Left lung (tissue), 10 donors: ENCODE results near the gene YAP1. TPM values are rescaled to one million over a fixed set of nuclear protein-coding genes. Genes with fewer than 3 reads are reported as not detected.
"Not testable (repeated sequence)": the region's sequence is repeated elsewhere in the genome, so short reads cannot be mapped to it uniquely, and the experiment has no call there.

Source experiments
- ATAC-seq: fragments of 200-7000 bp; cut with Tn5 transposase; one replicate; pipeline ENCODE4 v1.9.1; 2020; ENCODE audit warnings: moderate library complexity
- DNase-seq, 4 donors: peaks; one replicate each; pipeline ENCODE4 v3.0.0-alpha.2; 2013 to 2020
- H3K27ac ChIP-seq, 2 donors: fragments of 200-600 bp; sonication (generic) in 1 of 2; one replicate each; pipeline versions ENCODE4 v1.5.0 to v1.8.0; 2020 to 2021
- H3K27me3 ChIP-seq, 2 donors: fragments of 200-600 bp; sonication (generic) in 1 of 2; one replicate each; pipeline versions ENCODE4 v1.5.0 to v1.8.0; 2020 to 2021
- H3K36me3 ChIP-seq, 2 donors: fragments of 200-600 bp; sonication (generic) in 1 of 2; one replicate each; pipeline versions ENCODE4 v1.5.0 to v1.8.0; 2020 to 2021
- H3K4me1 ChIP-seq, 2 donors: fragments of 200-600 bp; one replicate each; pipeline ENCODE4 v1.8.0; 2021
- H3K4me3 ChIP-seq, 2 donors: fragments of 200-600 bp; sonication (generic) in 1 of 2; one replicate each; pipeline versions ENCODE4 v1.5.0 to v1.8.0; 2020 to 2021; ENCODE audit warnings: mild to moderate bottlenecking in 1 of 2
- H3K9me3 ChIP-seq, 2 donors: fragments of 200-600 bp; sonication (generic) in 1 of 2; one replicate each; pipeline versions ENCODE4 v1.5.0 to v1.8.0; 2020 to 2021
- intact Hi-C, 2 donors: fragments of 100-400 bp; cut with DNase I; formaldehyde crosslinking; loops; one replicate each; pipeline versions ENCODE4 v1.11.2 to v1.14.2; 2022
- polyA plus RNA-seq, 6 donors: library from polyadenylated mRNA; unstranded; fragments of 120-200 nt; gene quantifications; one replicate each; pipeline ENCODE4 v1.2.1, GENCODE V29; 2013; ENCODE audit not compliant: insufficient read length in 6 of 6
- total RNA-seq, 2 donors: library from RNA; stranded (reverse); fragmentation: NEBNext Ultra II Directional; extraction: Animal tissue kit (Norgen Biotek cat#: 25700); gene quantifications; one replicate each; pipeline ENCODE4 v1.2.1, GENCODE V29; 2021
- TF ChIP-seq, protein P1 (sequence below), 2 donors: fragments of 200-600 bp; sonication (generic) in 1 of 2; IDR thresholded peaks; one replicate each; pipeline versions ENCODE4 v1.5.0 to v1.8.0; 2021; ENCODE audit warnings: antibody characterized with exemption in 2 of 2
- donor health status: DM: no; HTN: yes; CAD: no.
- donor health status: DM: no; HTN: no; CAD: no.

The YAP1 gene
- total and polyA plus RNA-seq, 8 donors = 105 to 384 (median 335) TPM

GRCh38 chr11:102254047-102254446 lies 143.8 kb downstream of the YAP1 start:
- H3K9me3 ChIP-seq = no peaks in the 10 kb centered on the region
- no peaks in the 10 kb centered on the region for H3K27me3 ChIP-seq
- H3K36me3 ChIP-seq = no peaks in the 10 kb centered on the region
- no peak overlapping the region for H3K4me3 ChIP-seq
- no peak for ATAC-seq
- TF ChIP-seq, protein P1, sequence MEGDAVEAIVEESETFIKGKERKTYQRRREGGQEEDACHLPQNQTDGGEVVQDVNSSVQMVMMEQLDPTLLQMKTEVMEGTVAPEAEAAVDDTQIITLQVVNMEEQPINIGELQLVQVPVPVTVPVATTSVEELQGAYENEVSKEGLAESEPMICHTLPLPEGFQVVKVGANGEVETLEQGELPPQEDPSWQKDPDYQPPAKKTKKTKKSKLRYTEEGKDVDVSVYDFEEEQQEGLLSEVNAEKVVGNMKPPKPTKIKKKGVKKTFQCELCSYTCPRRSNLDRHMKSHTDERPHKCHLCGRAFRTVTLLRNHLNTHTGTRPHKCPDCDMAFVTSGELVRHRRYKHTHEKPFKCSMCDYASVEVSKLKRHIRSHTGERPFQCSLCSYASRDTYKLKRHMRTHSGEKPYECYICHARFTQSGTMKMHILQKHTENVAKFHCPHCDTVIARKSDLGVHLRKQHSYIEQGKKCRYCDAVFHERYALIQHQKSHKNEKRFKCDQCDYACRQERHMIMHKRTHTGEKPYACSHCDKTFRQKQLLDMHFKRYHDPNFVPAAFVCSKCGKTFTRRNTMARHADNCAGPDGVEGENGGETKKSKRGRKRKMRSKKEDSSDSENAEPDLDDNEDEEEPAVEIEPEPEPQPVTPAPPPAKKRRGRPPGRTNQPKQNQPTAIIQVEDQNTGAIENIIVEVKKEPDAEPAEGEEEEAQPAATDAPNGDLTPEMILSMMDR (IDR thresholded peaks at IDR 0.05) = no peak
- no peaks in the 10 kb centered on the region for H3K4me1 ChIP-seq
- H3K27ac ChIP-seq = no peak overlapping the region
- DNase-seq = no peak
- intact Hi-C loops = no loop called here

DNA sequence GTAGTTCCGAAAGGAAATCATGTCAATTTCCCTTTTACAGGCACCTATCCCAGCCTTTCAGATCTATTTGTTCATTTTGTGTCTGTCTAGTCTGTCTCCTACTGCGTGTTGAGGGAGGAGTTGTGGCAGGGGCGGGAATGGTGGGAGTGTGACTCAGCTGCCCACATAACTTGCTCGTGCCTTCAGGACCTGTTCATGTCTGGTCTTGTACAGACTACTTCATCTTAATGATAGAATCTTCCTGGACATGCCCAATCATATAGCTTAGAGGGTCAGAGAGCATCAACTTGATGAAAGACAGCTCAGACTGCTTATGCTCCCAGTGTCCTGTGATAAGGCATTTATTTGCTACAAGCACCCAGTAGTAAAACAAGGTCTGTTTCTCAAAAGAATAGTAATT lies 146.0 kb downstream of the YAP1 start:
- Histone ChIP-seq H3K4me3 (no peak overlapping the region), H3K27me3 (no peaks in the 10 kb centered on the region), H3K36me3 (no peaks in the 10 kb centered on the region), H3K27ac (no peak overlapping the region), H3K9me3 (no peaks in the 10 kb centered on the region), H3K4me1 (no peaks in the 10 kb centered on the region)
- no peak for ATAC-seq
- DNase-seq = no peak
- intact Hi-C loops = no loop called here
- TF ChIP-seq, protein P1 (IDR thresholded peaks at IDR 0.05) = no peak

DNA sequence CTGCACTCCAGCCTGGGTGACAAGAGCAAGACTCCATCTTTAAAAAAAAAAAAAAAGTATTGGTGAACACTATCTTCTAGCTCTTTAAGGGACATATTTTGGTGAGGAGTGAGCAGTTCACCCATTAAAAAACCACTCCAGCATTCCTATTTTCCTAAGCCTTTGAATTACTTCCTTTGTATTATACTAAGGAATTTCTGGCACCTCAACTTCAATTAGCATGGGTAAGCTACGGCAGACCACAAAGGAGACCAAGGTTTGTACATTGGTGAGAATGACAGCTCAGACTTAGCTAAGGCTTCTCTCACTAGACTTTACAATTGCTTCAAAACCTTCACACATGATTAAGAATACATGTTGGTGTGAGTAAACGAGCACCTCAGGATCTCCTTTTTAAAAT lies 150.0 kb downstream of the YAP1 start:
- DNase-seq = no peak
- TF ChIP-seq, protein P1 (IDR thresholded peaks at IDR 0.05) = no peak
- H3K27me3 ChIP-seq = no peaks in the 10 kb centered on the region
- no peaks in the 10 kb centered on the region for H3K4me1 ChIP-seq
- no peak overlapping the region for H3K4me3 ChIP-seq
- intact Hi-C loops = no loop called here
- no peaks in the 10 kb centered on the region for H3K9me3 ChIP-seq
- no peak for ATAC-seq
- no peaks in the 10 kb centered on the region for H3K36me3 ChIP-seq
- H3K27ac ChIP-seq = no peak overlapping the region

DNA sequence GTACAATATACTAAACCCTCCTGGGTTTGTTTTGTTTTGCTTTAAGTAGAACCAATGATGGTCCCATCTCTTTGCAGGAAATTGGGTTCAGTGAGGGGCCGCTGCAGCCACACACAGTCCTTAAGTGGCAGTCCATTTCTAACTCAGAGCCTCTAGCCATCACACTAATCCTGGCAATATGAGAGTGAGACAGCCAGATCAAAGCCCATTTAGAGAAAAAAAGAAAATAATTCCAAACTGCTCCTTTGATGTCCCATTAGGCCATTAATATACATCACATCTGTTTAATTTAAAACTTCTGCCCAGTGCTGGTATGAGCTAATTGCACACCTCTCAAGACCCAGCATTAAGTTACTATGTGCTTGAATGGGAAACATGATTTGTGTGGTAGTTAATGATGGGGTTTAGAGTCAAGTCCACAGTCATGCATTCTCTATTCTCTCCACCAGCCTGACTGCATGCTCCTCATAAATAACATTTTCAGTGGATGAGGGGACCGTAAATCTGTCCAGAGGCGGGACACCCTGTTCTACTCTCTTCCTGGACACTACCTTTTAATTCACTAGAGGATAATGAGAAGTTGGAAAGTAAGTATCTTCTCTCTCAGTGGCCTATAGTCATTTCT lies 153.2 kb downstream of the YAP1 start:
- intact Hi-C loops = no loop called here
- TF ChIP-seq, protein P1 (IDR thresholded peaks at IDR 0.05) = no peak
- no peak overlapping the region for H3K27ac ChIP-seq
- ATAC-seq = no peak
- H3K4me3 ChIP-seq = no peak overlapping the region
- H3K36me3 ChIP-seq = no peaks in the 10 kb centered on the region
- DNase-seq = no peak
- peaks cover 0 to 15% of the 10 kb centered on the region in 2 donors for H3K27me3 ChIP-seq
- H3K4me1 ChIP-seq = peaks cover 0 to 2% of the 10 kb centered on the region in 2 donors
- no peaks in the 10 kb centered on the region for H3K9me3 ChIP-seq

DNA sequence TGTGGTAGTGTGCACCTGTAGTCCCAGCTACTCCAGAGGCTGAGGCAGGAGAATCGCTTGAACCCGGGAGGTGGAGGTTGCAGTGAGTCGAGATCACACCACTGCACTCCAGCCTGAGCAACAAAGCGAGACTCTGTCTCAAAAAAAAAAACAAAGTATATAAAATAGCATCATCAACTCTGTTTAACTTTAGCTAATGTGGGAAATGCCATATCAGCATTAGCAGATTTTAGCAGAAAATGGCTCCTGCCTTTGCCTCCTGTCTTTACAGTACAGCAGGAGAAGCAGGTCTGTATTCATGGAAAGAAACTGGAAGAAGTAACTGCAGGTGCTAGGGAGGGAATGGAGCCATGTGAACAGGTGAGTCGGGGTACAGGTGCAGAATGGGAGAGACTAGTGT lies 154.5 kb downstream of the YAP1 start:
- intact Hi-C loops = not testable (repeated sequence)

DNA sequence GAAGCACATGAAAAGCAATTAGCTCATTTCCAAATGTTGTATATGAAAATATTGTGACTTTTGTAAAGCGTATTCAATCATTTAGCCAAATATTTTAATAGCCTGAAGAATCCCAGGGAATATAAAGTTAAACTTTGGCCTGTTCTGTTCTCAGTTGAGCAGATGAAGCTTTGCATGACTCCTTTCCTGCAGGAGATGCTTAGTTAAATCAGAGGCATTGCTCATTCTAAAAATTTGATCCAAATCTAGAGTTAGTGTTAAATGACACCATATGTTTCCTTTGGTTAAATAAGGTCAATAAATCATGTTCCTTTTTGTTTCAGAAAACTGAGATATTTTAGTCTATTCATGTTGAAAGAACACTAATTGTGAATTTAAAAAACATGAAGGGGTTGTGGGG lies 155.9 kb downstream of the YAP1 start:
- intact Hi-C loops = no loop called here
- Histone ChIP-seq H3K27me3 (peaks cover 0 to 41% of the 10 kb centered on the region in 2 donors), H3K9me3 (no peaks in the 10 kb centered on the region), H3K4me3 (no peak overlapping the region), H3K36me3 (no peaks in the 10 kb centered on the region), H3K4me1 (peaks cover 0 to 8% of the 10 kb centered on the region in 2 donors), H3K27ac (no peak overlapping the region)
- ATAC-seq = no peak
- no peak for DNase-seq
- TF ChIP-seq, protein P1 (IDR thresholded peaks at IDR 0.05) = no peak

More for the DNA sequence above, 154.5 kb downstream of the YAP1 start:
- not testable (repeated sequence) for DNase-seq, H3K36me3 ChIP-seq, H3K4me3 ChIP-seq, H3K9me3 ChIP-seq, H3K27ac ChIP-seq, ATAC-seq, H3K4me1 ChIP-seq
- H3K27me3 ChIP-seq = peaks cover 0 to 27% of the 10 kb centered on the region in 2 donors
